K562 (cell line): ENCODE results near the gene KRTAP10-6. TPM values are rescaled to one million over a fixed set of nuclear protein-coding genes. Genes with fewer than 3 reads are reported as not detected.

Source experiments
- ATAC-seq: fragments of 200-7000 bp; cut with Tn5 transposase; 3 replicates; pipeline ENCODE4 v1.9.1; 2020; ENCODE audit warnings: moderate library complexity
- BruUV-seq: library from RNA; stranded (reverse); fragments of 400-500 nt; replicated peaks from 2 replicates; lab custom pipeline; 2021; lab: Mats Ljungman, UMichigan
- CTCF ChIA-PET: fragments of 300-600 bp; formaldehyde crosslinking; extraction: SDS; loops from one replicate; lab custom pipeline; 2021; ENCODE audit warnings: low intra/inter-chr PET ratio; lab: Yijun Ruan, JAX
- POLR2A ChIA-PET: fragments of 300-600, 350-650 bp; sonication (Branson Sonifier 250); formaldehyde crosslinking; extraction: SDS; loops from one replicate; lab custom pipeline; 2021; ENCODE audit warnings: antibody characterized with exemption, inconsistent platforms; lab: Yijun Ruan, JAX
- DNase-seq, 4 experiments: peaks; one replicate each; pipeline versions ENCODE4 v3.0.0 to v3.0.0-alpha.2; 2011 to 2018; ENCODE audit warnings: low spot score in 3 of 4, mixed read lengths in 3 of 4; ENCODE audit errors: extremely low read depth in 1 of 4
- FAIRE-seq: peaks from 2 replicates; lab custom pipeline; 2011; peaks lifted over from hg19 to GRCh38; lab: Jason Lieb, UNC
- H2AFZ ChIP-seq: 2 replicates; pipeline ENCODE4 v1.6.0; 2011; ENCODE audit warnings: low read depth, low read length, control low read depth, inconsistent platforms
- H3K27ac ChIP-seq: fragments of 200-600 bp; 3 replicates; pipeline ENCODE4 v1.8.0; 2011; ENCODE audit warnings: low read depth, mild to moderate bottlenecking, control low read depth, inconsistent platforms, low read length, moderate library complexity, mixed read lengths; ENCODE audit errors: extremely low read depth
- H3K27me3 ChIP-seq, 2 experiments: fragments of 300-600 bp in 1 of 2; 2 replicates in 1 of 2; 3 replicates in 1 of 2; pipeline versions ENCODE4 v1.6.0 to v1.8.0; 2011; ENCODE audit warnings: inconsistent platforms in 2 of 2, low read length in 2 of 2, mild to moderate bottlenecking in 1 of 2, mixed read lengths in 1 of 2, moderate library complexity in 1 of 2; ENCODE audit not compliant: control insufficient read depth in 2 of 2, insufficient read depth in 2 of 2
- H3K36me3 ChIP-seq: fragments of 300-600 bp; 3 replicates; pipeline ENCODE4 v1.8.0; 2011; ENCODE audit warnings: mild to moderate bottlenecking, low read length, inconsistent platforms; ENCODE audit not compliant: control insufficient read depth, insufficient read depth
- H3K4me1 ChIP-seq, 2 experiments: fragments of 200-600 bp in 1 of 2; replicated peaks in 1 of 2; 2 replicates in 1 of 2; 3 replicates in 1 of 2; pipeline versions ENCODE4 v1.5.1 to v1.8.0; 2011; ENCODE audit warnings: inconsistent platforms in 2 of 2, low read length in 2 of 2, mild to moderate bottlenecking in 1 of 2, mixed read lengths in 1 of 2, moderate library complexity in 1 of 2; ENCODE audit not compliant: control insufficient read depth in 2 of 2, insufficient read depth in 2 of 2
- H3K4me2 ChIP-seq: 2 replicates; pipeline ENCODE4 v1.6.1; 2011; ENCODE audit warnings: low read length, control low read depth, inconsistent platforms, mixed read lengths; ENCODE audit not compliant: insufficient read depth
- H3K4me3 ChIP-seq: fragments of 200-600 bp; sonication (generic), shearing (Covaris generic); 2 replicates; pipeline ENCODE4 v1.5.1; 2016; ENCODE audit warnings: control low read depth, inconsistent platforms
- H3K79me2 ChIP-seq: fragments of 200-600 bp; 3 replicates; pipeline ENCODE4 v1.8.0; 2011; ENCODE audit warnings: low read length, inconsistent platforms; ENCODE audit not compliant: control insufficient read depth, insufficient read depth
- H3K9ac ChIP-seq, 2 experiments: 2 replicates each; pipeline versions ENCODE4 v1.6.0 to v1.6.1; 2011; ENCODE audit warnings: low read depth in 2 of 2, low read length in 2 of 2, control low read depth in 1 of 2, inconsistent platforms in 1 of 2, mild to moderate bottlenecking in 1 of 2, mixed read lengths in 1 of 2; ENCODE audit not compliant: insufficient read depth in 1 of 2
- H3K9me1 ChIP-seq: one replicate; pipeline ENCODE4 v1.6.0; 2011; ENCODE audit warnings: inconsistent platforms, mild to moderate bottlenecking, low read length, moderate library complexity; ENCODE audit not compliant: control insufficient read depth, insufficient read depth
- H3K9me3 ChIP-seq: replicated peaks from 2 replicates; pipeline ENCODE4 v1.5.1; 2011; ENCODE audit warnings: low read depth, low read length, inconsistent platforms; ENCODE audit not compliant: control insufficient read depth, insufficient read depth
- H4K20me1 ChIP-seq: replicated peaks from 2 replicates; pipeline ENCODE4 v1.6.1; 2011; ENCODE audit warnings: low read length, inconsistent platforms, mixed read lengths; ENCODE audit not compliant: control insufficient read depth, insufficient read depth
- CHCHD3 ChIP-seq: fragments of 250-450 bp; sonication (Bioruptor Pico); IDR thresholded peaks from 2 replicates; pipeline ENCODE4 v2.1.2; 2022; ENCODE audit warnings: mild to moderate bottlenecking
- ILF3 ChIP-seq: fragments of 450-650 bp; IDR thresholded peaks from 2 replicates; pipeline ENCODE4 v1.6.1; 2018; ENCODE audit warnings: antibody characterized with exemption, mild to moderate bottlenecking, moderate library complexity, borderline replicate concordance
- MCM3 ChIP-seq: fragments of 450-650 bp; IDR thresholded peaks from 2 replicates; pipeline ENCODE4 v1.6.1; 2016
- NRF1 ChIP-seq, 2 experiments: fragments of 450-650 bp; IDR thresholded peaks in 1 of 2; conservative IDR thresholded peaks in 1 of 2; 2 replicates each; pipeline ENCODE4 v1.6.1; 2014; ENCODE audit warnings: mild to moderate bottlenecking in 2 of 2
- NUFIP1 ChIP-seq: fragments of 450-650 bp; IDR thresholded peaks from 2 replicates; pipeline ENCODE4 v1.6.1; 2018; ENCODE audit not compliant: partially characterized antibody
- PHF21A ChIP-seq: fragments of 450-650 bp; IDR thresholded peaks from 2 replicates; pipeline ENCODE4 v1.6.1; 2017; ENCODE audit warnings: low read depth, borderline replicate concordance
- PTBP1 ChIP-seq: fragments of 200-400 bp; formaldehyde crosslinking; IDR thresholded peaks from 2 replicates; pipeline ENCODE4 v1.6.1; 2017; ENCODE audit warnings: low read depth, low read length
- STAG1 ChIP-seq: sonication (generic); formaldehyde crosslinking; IDR thresholded peaks from 2 replicates; pipeline ENCODE4 v1.5.0; 2020; ENCODE audit warnings: missing genetic modification reagents, borderline replicate concordance
- YBX1 ChIP-seq: fragments of 450-650 bp; IDR thresholded peaks from 2 replicates; pipeline ENCODE4 v1.7.1; 2016; ENCODE audit warnings: mild to moderate bottlenecking
- ZNF507 ChIP-seq: conservative IDR thresholded peaks from 2 replicates; pipeline ENCODE4 v1.6.1; 2017; ENCODE audit warnings: missing genetic modification characterization, missing compliant biosample characterization
- WGBS: fragments of 100-300 bp; shearing (Covaris generic); methylation state at CpG from one replicate; pipeline ENCODE4 v1.1.6; 2016; ENCODE audit warnings: low coverage, mixed read lengths; ENCODE audit not compliant: insufficient coverage; ENCODE audit errors: missing lambda C conversion rate; 5-methylcytosine and 5-hydroxymethylcytosine counted together
- in situ Hi-C: fragments of 300-500 bp; cut with MboI; formaldehyde crosslinking; loops from 4 replicates; pipeline ENCODE4 v1.15.0; 2018; ENCODE audit warnings: inconsistent platforms, mixed read lengths
- intact Hi-C: fragments of 100-400 bp; cut with micrococcal nuclease; formaldehyde crosslinking; loops from 2 replicates; pipeline ENCODE4 v1.14.2; 2022
- polyA plus RNA-seq, 8 experiments: library from polyadenylated mRNA; depleted of rRNA in 4 of 8; stranded (reverse) in 5 of 8; unstranded in 3 of 8; fragments of >200 nt; fragmentation: Nextera tagmentation in 2 of 8; fragmentation: Illumina TruSeq in 1 of 8; extraction: Ambion mirVana in 2 of 8; extraction: Trizol in 1 of 8; gene quantifications; 2 replicates each; pipeline versions ENCODE4 v1.2.1 to v1.2.3, GENCODE V29; 2011 to 2014; ENCODE audit warnings: inconsistent platforms in 1 of 8, missing spikeins in 1 of 8
- total RNA-seq, 7 experiments: library from RNA; depleted of rRNA in 6 of 7; stranded (reverse); fragments of >200 nt in 6 of 7; fragmentation: Illumina TruSeq in 2 of 7; extraction: Trizol in 2 of 7; gene quantifications; 2 replicates each; pipeline versions ENCODE4 v1.2.1 to v1.2.3, GENCODE V29; 2011 to 2021; ENCODE audit warnings: low replicate concordance in 1 of 7
- TF ChIP-seq, protein P1 (sequence below): sonication (generic); formaldehyde crosslinking; IDR thresholded peaks from 2 replicates; pipeline ENCODE4 v1.8.0; 2023; ENCODE audit warnings: missing genetic modification reagents, mild to moderate bottlenecking, borderline replicate concordance
- TF ChIP-seq, protein P2 (sequence below): fragments of 450-650 bp; IDR thresholded peaks from 2 replicates; pipeline ENCODE4 v1.6.1; 2016
- TF ChIP-seq, protein P3 (sequence below), 2 experiments: fragments of 450-650 bp in 1 of 2; sonication (generic) in 1 of 2; formaldehyde crosslinking in 1 of 2; IDR thresholded peaks in 1 of 2; conservative IDR thresholded peaks in 1 of 2; 2 replicates each; pipeline versions ENCODE4 v1.6.1 to v1.8.1; 2016 to 2023; ENCODE audit warnings: mild to moderate bottlenecking in 2 of 2, moderate library complexity in 2 of 2, inconsistent platforms in 1 of 2, missing genetic modification reagents in 1 of 2

Gene KRTAP10-6
- total and polyA plus RNA-seq, 9 of the 15 experiments (the other 6 are each of a cell fraction or from before 2014, with no cell fraction given), result not detected

DNA sequence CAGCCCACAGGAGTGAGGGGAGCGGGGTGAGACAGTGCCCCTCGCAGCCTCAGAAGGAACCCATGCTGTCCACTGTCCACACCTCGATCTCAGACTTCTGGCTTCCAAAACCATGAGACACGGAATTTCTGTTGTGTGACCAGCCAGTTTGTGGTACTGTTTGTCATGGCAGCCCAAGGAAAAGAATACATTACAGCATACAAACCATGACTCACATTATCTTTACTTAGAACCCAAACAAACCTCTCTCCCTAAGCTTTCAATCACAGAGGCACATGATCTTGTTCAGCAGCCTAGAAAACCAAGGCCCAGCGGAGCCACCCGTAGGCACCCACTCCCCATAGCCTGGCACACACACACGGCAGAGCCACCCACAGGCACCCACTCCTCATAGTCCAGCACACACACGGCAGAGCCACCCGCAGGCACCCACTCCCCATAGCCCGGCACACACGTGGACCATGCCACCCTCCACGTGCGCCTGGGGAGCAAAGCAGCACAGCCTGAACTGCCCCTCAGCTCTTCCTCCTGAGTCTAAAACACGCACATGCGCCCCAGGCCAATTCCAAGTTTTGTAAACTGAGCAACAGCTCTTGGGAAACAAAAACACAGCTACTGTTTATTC is 19.2 kb downstream of the KRTAP10-6 start:
- ChIA-PET POLR2A (interaction anchor here (0.8 kb wide), 1 partner anchor 19 kb away, joined by 5 read pairs; the partner anchor contains the start of gene KRTAP10-6), CTCF (no interaction called here)
- Histone ChIP-seq H3K79me2 (no peaks in the 10 kb centered on the region), H3K36me3 (no peaks in the 10 kb centered on the region), H2AFZ (no peak overlapping the region), H3K9ac (peak overlapping the region in 1 of 2 experiments; percentile 33; a peak in 1 of 4 replicates), H3K9me3 (no peaks in the 10 kb centered on the region; the same call in none of the 2 replicates), H3K4me2 (no peak overlapping the region), H3K4me1 (peaks cover 0 to 24% of the 10 kb centered on the region in 2 experiments; a peak in 1 of 5 replicates), H3K4me3 (no peak overlapping the region), H3K27me3 (peaks cover 20 to 57% of the 10 kb centered on the region in 2 experiments; a peak in 4 of 5 replicates), H3K27ac (no peak overlapping the region), H3K9me1 (no peaks in the 10 kb centered on the region), H4K20me1 (no peaks in the 10 kb centered on the region)
- WGBS, result 1% methylated on average over 15 of the region's 15 CpGs
- in situ Hi-C loops (no loop called here), intact Hi-C loops (no loop called here)
- DNase-seq (peak in 1 of 4 experiments; percentile 10), FAIRE-seq (no peak), ATAC-seq (no peak)
- BruUV-seq, result no TSS peak
- TF ChIP-seq ILF3 (no peak), ZNF507 (tag) (no peak), MCM3 (no peak), CHCHD3 (CRISPR knock-in tag) (no peak), PHF21A (no peak), NRF1 (conservative IDR thresholded peaks at IDR 0.05 in 1 of 2, IDR thresholded peaks at IDR 0.05 in 1 of 2) (peak; percentile 45 to 50), STAG1 (CRISPR knock-in tag) (no peak), PTBP1 (no peak), NUFIP1 (no peak), YBX1 (no peak)
- TF ChIP-seq, protein P1, sequence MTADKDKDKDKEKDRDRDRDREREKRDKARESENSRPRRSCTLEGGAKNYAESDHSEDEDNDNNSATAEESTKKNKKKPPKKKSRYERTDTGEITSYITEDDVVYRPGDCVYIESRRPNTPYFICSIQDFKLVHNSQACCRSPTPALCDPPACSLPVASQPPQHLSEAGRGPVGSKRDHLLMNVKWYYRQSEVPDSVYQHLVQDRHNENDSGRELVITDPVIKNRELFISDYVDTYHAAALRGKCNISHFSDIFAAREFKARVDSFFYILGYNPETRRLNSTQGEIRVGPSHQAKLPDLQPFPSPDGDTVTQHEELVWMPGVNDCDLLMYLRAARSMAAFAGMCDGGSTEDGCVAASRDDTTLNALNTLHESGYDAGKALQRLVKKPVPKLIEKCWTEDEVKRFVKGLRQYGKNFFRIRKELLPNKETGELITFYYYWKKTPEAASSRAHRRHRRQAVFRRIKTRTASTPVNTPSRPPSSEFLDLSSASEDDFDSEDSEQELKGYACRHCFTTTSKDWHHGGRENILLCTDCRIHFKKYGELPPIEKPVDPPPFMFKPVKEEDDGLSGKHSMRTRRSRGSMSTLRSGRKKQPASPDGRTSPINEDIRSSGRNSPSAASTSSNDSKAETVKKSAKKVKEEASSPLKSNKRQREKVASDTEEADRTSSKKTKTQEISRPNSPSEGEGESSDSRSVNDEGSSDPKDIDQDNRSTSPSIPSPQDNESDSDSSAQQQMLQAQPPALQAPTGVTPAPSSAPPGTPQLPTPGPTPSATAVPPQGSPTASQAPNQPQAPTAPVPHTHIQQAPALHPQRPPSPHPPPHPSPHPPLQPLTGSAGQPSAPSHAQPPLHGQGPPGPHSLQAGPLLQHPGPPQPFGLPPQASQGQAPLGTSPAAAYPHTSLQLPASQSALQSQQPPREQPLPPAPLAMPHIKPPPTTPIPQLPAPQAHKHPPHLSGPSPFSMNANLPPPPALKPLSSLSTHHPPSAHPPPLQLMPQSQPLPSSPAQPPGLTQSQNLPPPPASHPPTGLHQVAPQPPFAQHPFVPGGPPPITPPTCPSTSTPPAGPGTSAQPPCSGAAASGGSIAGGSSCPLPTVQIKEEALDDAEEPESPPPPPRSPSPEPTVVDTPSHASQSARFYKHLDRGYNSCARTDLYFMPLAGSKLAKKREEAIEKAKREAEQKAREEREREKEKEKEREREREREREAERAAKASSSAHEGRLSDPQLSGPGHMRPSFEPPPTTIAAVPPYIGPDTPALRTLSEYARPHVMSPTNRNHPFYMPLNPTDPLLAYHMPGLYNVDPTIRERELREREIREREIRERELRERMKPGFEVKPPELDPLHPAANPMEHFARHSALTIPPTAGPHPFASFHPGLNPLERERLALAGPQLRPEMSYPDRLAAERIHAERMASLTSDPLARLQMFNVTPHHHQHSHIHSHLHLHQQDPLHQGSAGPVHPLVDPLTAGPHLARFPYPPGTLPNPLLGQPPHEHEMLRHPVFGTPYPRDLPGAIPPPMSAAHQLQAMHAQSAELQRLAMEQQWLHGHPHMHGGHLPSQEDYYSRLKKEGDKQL (CRISPR knock-in tag), result 0 out of 2 replicates have a peak, but pooled peaks have one; percentile 38
- TF ChIP-seq, protein P2, sequence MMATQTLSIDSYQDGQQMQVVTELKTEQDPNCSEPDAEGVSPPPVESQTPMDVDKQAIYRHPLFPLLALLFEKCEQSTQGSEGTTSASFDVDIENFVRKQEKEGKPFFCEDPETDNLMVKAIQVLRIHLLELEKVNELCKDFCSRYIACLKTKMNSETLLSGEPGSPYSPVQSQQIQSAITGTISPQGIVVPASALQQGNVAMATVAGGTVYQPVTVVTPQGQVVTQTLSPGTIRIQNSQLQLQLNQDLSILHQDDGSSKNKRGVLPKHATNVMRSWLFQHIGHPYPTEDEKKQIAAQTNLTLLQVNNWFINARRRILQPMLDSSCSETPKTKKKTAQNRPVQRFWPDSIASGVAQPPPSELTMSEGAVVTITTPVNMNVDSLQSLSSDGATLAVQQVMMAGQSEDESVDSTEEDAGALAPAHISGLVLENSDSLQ, result peak; percentile 23; the same call in 1 of the 2 replicates
- TF ChIP-seq, protein P3, sequence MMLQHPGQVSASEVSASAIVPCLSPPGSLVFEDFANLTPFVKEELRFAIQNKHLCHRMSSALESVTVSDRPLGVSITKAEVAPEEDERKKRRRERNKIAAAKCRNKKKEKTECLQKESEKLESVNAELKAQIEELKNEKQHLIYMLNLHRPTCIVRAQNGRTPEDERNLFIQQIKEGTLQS (IDR thresholded peaks at IDR 0.05), result 0 out of 2 replicates have a peak, but pooled peaks have one; percentile 28
- TF ChIP-seq, protein P3 (CRISPR knock-in tag; conservative IDR thresholded peaks at IDR 0.05), result no peak
